Activated naive CD4-positive, alpha-beta T cell treated with anti-CD3 and anti-CD28 coated beads for 36 hours (primary cell): Measurements from ENCODE around the gene VAV2. TPM values are rescaled to one million over a fixed set of nuclear protein-coding genes. Genes with fewer than 3 reads are reported as not detected.
"Not testable (repeated sequence)": the region's sequence is repeated elsewhere in the genome, so short reads cannot be mapped to it uniquely, and the experiment has no call there.

Experiments
- CTCF ChIA-PET: fragments of 350-600 bp; sonication (Branson Sonifier 250); formaldehyde crosslinking; loops from one replicate; lab custom pipeline; 2021; ENCODE audit warnings: antibody characterized with exemption; lab: Charles Lee
- DNase-seq: peaks from one replicate; pipeline ENCODE4 v3.0.0-alpha.2; 2020
- H3K27ac Mint-ChIP-seq: one replicate; pipeline ENCODE4 v1.8.0; 2021; ENCODE audit warnings: mild to moderate bottlenecking, mixed read lengths
- H3K27me3 Mint-ChIP-seq: one replicate; pipeline ENCODE4 v1.8.0; 2021; ENCODE audit warnings: low read depth, mixed read lengths
- H3K36me3 Mint-ChIP-seq: one replicate; pipeline ENCODE4 v1.8.0; 2021; ENCODE audit warnings: low read depth, mixed read lengths
- H3K4me1 Mint-ChIP-seq: one replicate; pipeline ENCODE4 v1.8.0; 2021; ENCODE audit warnings: low read depth, mixed read lengths
- H3K4me3 Mint-ChIP-seq: one replicate; pipeline ENCODE4 v1.8.0; 2021; ENCODE audit warnings: mild to moderate bottlenecking, moderate library complexity, mixed read lengths
- H3K9me3 Mint-ChIP-seq: one replicate; pipeline ENCODE4 v1.8.0; 2021; ENCODE audit warnings: mixed read lengths
- intact Hi-C: fragments of 100-400 bp; cut with micrococcal nuclease; formaldehyde crosslinking; loops from one replicate; pipeline ENCODE4 v1.15.1; 2023
- total RNA-seq, 2 experiments: library from RNA; stranded (reverse); gene quantifications; one replicate each; pipeline ENCODE4 v1.2.3, GENCODE V29; 2021

The VAV2 gene
- total RNA-seq, 2 experiments from 2014 or later: 3.4 to 3.8 TPM

DNA sequence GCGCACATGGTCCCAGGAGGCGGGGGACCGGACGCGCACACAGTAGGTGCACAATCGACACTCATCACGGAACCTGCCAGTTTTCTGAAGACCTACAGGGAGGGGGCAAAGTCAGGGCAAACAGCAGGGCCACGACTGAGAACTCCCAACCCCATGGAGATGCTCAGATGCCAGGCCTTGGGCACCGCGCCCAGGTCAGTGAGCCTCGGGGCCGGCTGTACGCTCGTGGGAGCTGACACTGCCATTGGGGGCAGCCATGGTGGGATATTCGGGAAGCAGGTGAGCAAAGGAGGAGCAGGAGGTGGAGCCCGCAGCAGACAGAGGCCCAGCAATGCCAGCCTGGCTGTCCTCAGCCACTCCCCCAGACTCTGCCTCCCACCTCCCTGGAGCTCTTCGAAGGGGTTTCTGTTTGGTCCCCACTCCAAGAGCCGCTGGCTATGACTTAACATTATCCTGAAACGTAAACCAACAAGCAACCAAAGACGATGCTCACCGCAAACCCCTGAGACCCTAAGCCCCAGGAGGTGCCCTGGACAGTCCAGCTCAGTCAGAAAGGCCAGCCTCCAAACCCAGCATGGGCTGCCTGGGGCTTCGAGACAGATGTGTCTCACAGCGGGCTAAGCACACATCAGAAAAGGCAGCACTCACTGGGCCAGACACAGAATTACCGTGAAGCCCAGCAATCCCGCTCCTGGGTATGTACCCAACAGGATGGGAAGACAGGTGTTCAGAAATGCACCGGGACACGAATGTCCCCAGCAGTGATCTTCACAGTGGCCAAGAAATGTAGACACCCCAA, 78.4 kb downstream of the VAV2 start:
- H3K4me1 Mint-ChIP-seq: peaks cover 2% of the 10 kb centered on the region
- H3K9me3 Mint-ChIP-seq: no peaks in the 10 kb centered on the region
- no peaks in the 10 kb centered on the region for H3K36me3 Mint-ChIP-seq
- no peak overlapping the region for H3K4me3 Mint-ChIP-seq
- peaks cover 6% of the 10 kb centered on the region for H3K27me3 Mint-ChIP-seq
- H3K27ac Mint-ChIP-seq: no peak overlapping the region
- DNase-seq: no peak
- CTCF ChIA-PET: no interaction called here
- intact Hi-C loops: no loop called here

- DNase-seq: no peak
- peaks cover 2% of the 10 kb centered on the region for H3K4me1 Mint-ChIP-seq
- H3K27ac Mint-ChIP-seq: no peak overlapping the region
- intact Hi-C loops: no loop called here
- H3K9me3 Mint-ChIP-seq: no peaks in the 10 kb centered on the region
- H3K27me3 Mint-ChIP-seq: peaks cover 6% of the 10 kb centered on the region
- CTCF ChIA-PET: no interaction called here
- H3K4me3 Mint-ChIP-seq: no peak overlapping the region
- H3K36me3 Mint-ChIP-seq: no peaks in the 10 kb centered on the region
Measured at GRCh38 chr9:133910855-133911514, 81.1 kb downstream of the VAV2 start.

DNA sequence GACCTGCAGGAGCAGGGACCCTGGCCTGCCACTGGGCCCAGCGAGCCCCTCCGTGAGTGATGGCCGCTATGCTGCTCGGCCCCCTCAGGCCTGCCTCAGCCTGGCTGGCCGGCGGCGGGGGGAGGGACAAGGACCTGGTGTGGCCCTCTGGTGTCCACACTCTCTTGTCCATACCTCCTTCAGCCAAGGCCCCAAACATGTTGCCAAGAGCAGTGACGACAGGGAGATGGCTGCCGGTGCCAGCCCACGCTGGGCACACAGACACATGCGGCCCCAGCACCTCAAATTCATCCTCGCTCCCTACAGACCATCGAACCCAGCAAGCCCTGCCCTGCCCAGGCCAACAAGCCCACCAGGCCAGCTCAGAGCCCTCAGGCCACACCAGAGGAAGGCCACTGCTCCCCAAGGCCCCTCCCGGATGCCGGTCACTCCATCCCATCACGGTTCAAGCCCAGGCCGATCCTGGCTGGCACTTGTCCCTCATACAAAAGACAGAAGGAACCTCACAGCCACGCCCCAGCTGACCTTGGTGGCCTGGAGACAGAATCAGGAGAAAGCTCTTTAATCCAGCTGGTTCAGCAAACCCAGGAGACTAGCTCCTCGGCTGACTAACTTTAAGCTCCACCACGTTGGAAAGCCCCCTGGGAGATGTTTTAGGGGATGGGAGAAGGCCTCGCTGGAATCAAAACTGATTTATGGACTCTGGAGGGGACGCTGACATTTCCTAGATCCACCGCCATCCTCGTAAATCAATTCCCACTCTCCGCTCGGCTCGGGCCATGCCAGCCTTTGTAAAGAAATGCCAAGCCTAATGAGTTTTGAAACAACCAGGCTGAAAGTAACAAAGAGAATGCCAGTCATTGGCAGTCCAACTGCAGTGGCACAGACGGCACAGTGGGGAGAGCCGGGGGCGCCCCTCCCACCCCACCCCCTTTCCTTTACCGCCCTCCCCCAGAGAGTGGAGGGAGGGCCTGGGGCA, 84.9 kb downstream of the VAV2 start:
- Mint-ChIP-seq H3K27ac (no peak overlapping the region), H3K4me1 (no peaks in the 10 kb centered on the region), H3K27me3 (no peaks in the 10 kb centered on the region), H3K36me3 (no peaks in the 10 kb centered on the region), H3K9me3 (no peaks in the 10 kb centered on the region), H3K4me3 (no peak overlapping the region)
- no peak for DNase-seq
- intact Hi-C loops: no loop called here
- CTCF ChIA-PET: no interaction called here

- intact Hi-C loops: no loop called here
- H3K27ac Mint-ChIP-seq: no peak overlapping the region
- no peak overlapping the region for H3K4me3 Mint-ChIP-seq
- H3K4me1 Mint-ChIP-seq: no peaks in the 10 kb centered on the region
- H3K36me3 Mint-ChIP-seq: no peaks in the 10 kb centered on the region
- H3K9me3 Mint-ChIP-seq: no peaks in the 10 kb centered on the region
- no peak for DNase-seq
- H3K27me3 Mint-ChIP-seq: no peaks in the 10 kb centered on the region
- CTCF ChIA-PET: no interaction called here
Measured at GRCh38 chr9:133906218-133906617, 85.9 kb downstream of the VAV2 start.

DNA sequence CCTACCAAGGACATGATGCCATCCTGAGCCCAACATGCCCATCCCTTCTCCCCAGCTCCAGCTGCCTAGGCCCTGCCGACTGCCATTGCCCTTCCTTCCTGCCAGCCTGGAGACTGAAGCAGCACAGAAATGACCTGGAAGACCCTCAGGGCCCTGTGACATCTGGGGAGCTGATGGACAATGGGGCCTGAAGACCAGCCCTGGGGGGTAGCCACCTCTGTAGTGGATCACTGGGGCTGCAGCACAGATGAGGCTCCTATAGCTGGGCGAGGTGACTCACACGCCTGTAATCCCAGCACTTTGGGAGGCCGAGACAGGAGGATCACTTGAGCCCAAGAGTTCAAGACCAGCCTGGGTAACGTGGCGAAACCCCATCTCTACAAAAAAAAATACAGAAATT, 86.6 kb downstream of the VAV2 start:
- H3K27me3 Mint-ChIP-seq: no peaks in the 10 kb centered on the region
- no peaks in the 10 kb centered on the region for H3K9me3 Mint-ChIP-seq
- no peaks in the 10 kb centered on the region for H3K4me1 Mint-ChIP-seq
- CTCF ChIA-PET: interaction anchor here (0.8 kb wide), 1 partner anchor 163 kb away, joined by 3 read pairs; no protein-coding TSS in a partner anchor
- DNase-seq: no peak
- intact Hi-C loops: no loop called here
- no peak overlapping the region for H3K27ac Mint-ChIP-seq
- no peak overlapping the region for H3K4me3 Mint-ChIP-seq
- no peaks in the 10 kb centered on the region for H3K36me3 Mint-ChIP-seq

DNA sequence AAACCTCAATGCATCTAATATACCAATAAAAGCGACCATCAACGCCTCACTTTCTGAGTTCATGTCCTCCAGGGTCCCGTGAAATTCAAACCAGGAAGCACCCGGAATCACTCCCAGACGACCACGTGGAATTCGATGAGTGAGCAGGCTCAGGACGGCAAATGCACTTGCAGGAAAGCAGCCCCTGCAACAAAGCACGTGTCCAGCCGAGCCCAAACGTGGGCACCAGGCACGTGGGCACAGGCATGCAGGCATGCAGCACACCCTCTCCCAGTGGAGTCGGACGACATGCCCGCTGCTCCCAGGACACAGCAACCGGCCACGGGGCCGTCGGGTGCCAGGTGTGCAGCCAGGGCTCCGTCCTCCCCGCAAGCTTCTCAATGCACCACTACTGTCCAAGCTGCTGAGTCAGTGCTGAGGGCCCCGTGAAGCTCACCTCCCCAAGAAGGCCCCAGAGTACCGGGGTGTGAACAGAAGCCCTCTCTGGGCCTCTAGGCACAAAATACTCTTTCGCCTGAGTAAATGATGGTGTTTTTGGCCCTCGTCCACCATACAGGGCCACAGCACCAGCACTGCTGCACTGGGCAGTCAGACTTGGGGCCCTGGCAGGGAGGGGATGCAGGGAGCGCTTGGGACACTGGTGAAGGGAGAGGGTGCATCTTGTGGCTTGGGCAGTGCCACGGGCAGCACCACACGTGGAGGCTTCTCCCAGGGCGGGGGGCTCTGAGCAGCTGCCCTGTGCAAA, 87.6 kb downstream of the VAV2 start:
- DNase-seq: no peak
- intact Hi-C loops: no loop called here
- no peak overlapping the region for H3K27ac Mint-ChIP-seq
- H3K4me1 Mint-ChIP-seq: no peaks in the 10 kb centered on the region
- H3K4me3 Mint-ChIP-seq: no peak overlapping the region
- no peaks in the 10 kb centered on the region for H3K9me3 Mint-ChIP-seq
- H3K36me3 Mint-ChIP-seq: no peaks in the 10 kb centered on the region
- H3K27me3 Mint-ChIP-seq: no peaks in the 10 kb centered on the region
- CTCF ChIA-PET: no interaction called here

- Mint-ChIP-seq H3K36me3 (no peaks in the 10 kb centered on the region), H3K9me3 (no peaks in the 10 kb centered on the region), H3K4me1 (no peaks in the 10 kb centered on the region), H3K27me3 (no peaks in the 10 kb centered on the region), H3K4me3 (no peak overlapping the region), H3K27ac (no peak overlapping the region)
- CTCF ChIA-PET: no interaction called here
- intact Hi-C loops: no loop called here
- no peak for DNase-seq
Measured at GRCh38 chr9:133901184-133901835, 90.8 kb downstream of the VAV2 start.

- DNase-seq: no peak
- no peak overlapping the region for H3K27ac Mint-ChIP-seq
- no peaks in the 10 kb centered on the region for H3K9me3 Mint-ChIP-seq
- CTCF ChIA-PET: interaction anchor here (0.6 kb wide), 1 partner anchor 251 kb away, joined by 5 read pairs; no protein-coding TSS in a partner anchor
- no peak overlapping the region for H3K4me3 Mint-ChIP-seq
- H3K4me1 Mint-ChIP-seq: no peaks in the 10 kb centered on the region
- no peaks in the 10 kb centered on the region for H3K36me3 Mint-ChIP-seq
- intact Hi-C loops: no loop called here
- H3K27me3 Mint-ChIP-seq: no peaks in the 10 kb centered on the region
Measured at GRCh38 chr9:133897675-133898074, 94.4 kb downstream of the VAV2 start.

DNA sequence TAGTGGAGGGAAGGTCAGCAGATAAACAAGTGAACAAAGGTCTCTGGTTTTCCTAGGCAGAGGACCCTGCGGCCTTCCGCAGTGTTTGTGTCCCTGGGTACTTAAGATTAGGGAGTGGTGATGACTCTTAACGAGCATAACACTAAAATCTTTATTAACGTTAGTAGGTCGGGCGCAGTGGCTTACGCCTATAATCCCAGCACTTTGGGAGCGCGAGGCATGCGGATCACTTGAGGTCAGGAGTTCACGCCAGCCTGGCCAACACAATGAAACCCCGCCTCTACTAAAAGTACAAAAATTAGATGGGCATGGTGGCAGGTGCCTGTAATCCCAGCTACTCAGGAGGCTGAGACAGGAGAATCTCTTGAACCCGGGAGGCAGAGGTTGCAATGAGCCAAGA, 96.1 kb downstream of the VAV2 start:
- H3K36me3 Mint-ChIP-seq, intact Hi-C loops, DNase-seq, H3K4me3 Mint-ChIP-seq, H3K9me3 Mint-ChIP-seq, CTCF ChIA-PET, H3K27ac Mint-ChIP-seq, H3K27me3 Mint-ChIP-seq, H3K4me1 Mint-ChIP-seq: not testable (repeated sequence)

GRCh38 chr9:133895335-133895734, 96.8 kb downstream of the VAV2 start:
- H3K27me3 Mint-ChIP-seq: no peaks in the 10 kb centered on the region
- H3K4me3 Mint-ChIP-seq: no peak overlapping the region
- CTCF ChIA-PET: interaction anchor here (0.7 kb wide), 1 partner anchor 17 kb away, joined by 3 read pairs; no protein-coding TSS in a partner anchor
- DNase-seq: no peak
- no peaks in the 10 kb centered on the region for H3K4me1 Mint-ChIP-seq
- no peaks in the 10 kb centered on the region for H3K36me3 Mint-ChIP-seq
- H3K9me3 Mint-ChIP-seq: no peaks in the 10 kb centered on the region
- intact Hi-C loops: no loop called here
- no peak overlapping the region for H3K27ac Mint-ChIP-seq
